DMS 273 (cell line): ENCODE data around the gene GPR27.

Experiments
- DNase-seq: peaks from one replicate; lab custom pipeline; 2025; ENCODE audit not compliant: unreplicated experiment; lab: John Stamatoyannopoulos, UW

Gene GPR27

GRCh38 chr3:71785532-71786216 lies 32.0 kb downstream of the GPR27 start:
- DNase-seq: no peak

GRCh38 chr3:71786217-71786549 lies 32.5 kb downstream of the GPR27 start:
- no peak for DNase-seq

- DNase-seq: no peak
Measured at GRCh38 chr3:71786551-71786950, 32.9 kb downstream of the GPR27 start.

GRCh38 chr3:71787851-71788405 lies 34.3 kb downstream of the GPR27 start:
- no peak for DNase-seq

- no peak for DNase-seq
Measured at GRCh38 chr3:71789922-71790321, 36.3 kb downstream of the GPR27 start.

GRCh38 chr3:71791634-71792033 lies 38.0 kb downstream of the GPR27 start:
- DNase-seq: no peak

GRCh38 chr3:71796290-71796689 lies 42.6 kb downstream of the GPR27 start:
- DNase-seq: no peak

- no peak for DNase-seq
Measured at GRCh38 chr3:71797455-71797854, 43.8 kb downstream of the GPR27 start.

- DNase-seq: no peak
Measured at GRCh38 chr3:71800023-71800422, 46.4 kb downstream of the GPR27 start.

GRCh38 chr3:71801986-71802385 lies 48.3 kb downstream of the GPR27 start:
- DNase-seq: no peak

- DNase-seq: no peak
Measured at GRCh38 chr3:71803248-71803647, 49.6 kb downstream of the GPR27 start.

- DNase-seq: no peak
Measured at GRCh38 chr3:71805199-71805598, 51.5 kb downstream of the GPR27 start.

- no peak for DNase-seq
Measured at GRCh38 chr3:71805691-71806090, 52.0 kb downstream of the GPR27 start.
